ENCODE results near the gene ADIPOR2.

The ADIPOR2 gene, protein sequence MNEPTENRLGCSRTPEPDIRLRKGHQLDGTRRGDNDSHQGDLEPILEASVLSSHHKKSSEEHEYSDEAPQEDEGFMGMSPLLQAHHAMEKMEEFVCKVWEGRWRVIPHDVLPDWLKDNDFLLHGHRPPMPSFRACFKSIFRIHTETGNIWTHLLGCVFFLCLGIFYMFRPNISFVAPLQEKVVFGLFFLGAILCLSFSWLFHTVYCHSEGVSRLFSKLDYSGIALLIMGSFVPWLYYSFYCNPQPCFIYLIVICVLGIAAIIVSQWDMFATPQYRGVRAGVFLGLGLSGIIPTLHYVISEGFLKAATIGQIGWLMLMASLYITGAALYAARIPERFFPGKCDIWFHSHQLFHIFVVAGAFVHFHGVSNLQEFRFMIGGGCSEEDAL

DNA sequence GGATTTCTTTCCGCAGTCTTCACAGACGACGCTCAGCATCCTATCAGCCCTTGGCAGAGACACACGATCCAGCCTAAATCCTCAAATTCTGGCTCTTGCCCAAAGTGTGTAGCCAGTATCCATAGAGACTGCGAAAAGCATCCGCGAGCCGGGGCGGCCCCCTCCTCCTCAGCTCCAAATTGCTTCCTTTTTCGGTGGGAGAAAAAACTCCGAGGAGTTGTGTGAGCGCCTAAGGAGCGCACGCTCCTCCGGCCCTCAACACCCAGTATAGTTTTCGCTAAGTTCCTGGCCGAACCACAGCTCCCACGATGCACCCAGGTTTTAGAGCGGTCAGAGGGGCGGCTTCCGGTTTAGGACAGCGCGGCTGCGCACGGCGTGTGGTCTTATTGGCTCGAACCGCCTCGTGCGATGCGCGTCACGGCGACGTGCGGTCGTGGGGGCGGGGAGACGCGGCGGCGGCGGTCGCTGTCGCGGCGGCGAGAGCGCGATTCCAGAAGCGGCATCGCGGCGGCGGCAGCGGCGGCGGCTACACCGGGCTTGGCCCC is at the start of gene ADIPOR2:
Gene ADIPOR2 (plus strand): TSS at position 493 of the 545 bp plus-strand sequence. CDS start 63,274 bp downstream, outside the sequence.
- peak; percentile 99 for DNase-seq (ENCODE audit: low spot score)

DNA sequence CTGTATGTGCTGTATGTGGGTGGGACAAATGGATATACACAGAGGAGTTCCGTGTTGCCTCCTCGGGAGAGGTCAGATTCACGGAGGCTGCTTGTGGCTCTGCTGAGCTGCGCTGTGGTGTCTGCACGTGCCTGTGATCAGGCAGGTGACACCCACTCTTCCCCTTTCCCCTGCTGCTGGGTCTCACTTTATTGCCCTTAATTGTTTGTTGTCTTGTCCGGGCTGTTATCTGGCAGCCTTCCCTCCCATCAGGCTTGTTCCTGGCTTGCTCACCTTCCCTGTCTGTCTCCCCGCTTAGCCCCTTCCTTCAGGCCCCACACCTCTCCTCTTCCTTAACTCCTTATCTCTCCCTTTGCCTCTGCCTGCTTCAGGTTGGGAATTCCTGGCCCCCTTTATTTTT is 48.4 kb upstream of the ADIPOR2 start:
- DNase-seq (ENCODE audit: low spot score), result no peak

DNA sequence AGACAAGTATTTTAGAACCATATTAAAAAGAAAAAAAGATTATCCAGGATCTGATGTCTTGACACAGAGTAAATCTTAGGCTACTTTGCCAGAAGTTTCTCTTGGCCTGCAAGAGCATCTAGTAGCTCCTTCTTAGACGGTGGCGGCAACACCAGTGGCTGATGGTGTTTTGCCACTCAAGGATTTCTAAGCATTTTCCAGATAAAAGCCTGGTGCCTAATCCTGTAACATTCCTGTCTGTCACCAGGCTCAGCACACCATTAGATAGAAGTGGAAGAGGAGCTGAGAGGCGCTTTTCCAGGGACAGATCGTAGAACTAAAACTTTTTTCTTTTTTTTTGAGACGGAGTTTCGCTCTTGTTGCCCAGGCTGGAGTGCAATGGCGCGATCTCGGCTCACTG is 47.8 kb upstream of the ADIPOR2 start:
- no peak for DNase-seq (ENCODE audit: low spot score)

DNA sequence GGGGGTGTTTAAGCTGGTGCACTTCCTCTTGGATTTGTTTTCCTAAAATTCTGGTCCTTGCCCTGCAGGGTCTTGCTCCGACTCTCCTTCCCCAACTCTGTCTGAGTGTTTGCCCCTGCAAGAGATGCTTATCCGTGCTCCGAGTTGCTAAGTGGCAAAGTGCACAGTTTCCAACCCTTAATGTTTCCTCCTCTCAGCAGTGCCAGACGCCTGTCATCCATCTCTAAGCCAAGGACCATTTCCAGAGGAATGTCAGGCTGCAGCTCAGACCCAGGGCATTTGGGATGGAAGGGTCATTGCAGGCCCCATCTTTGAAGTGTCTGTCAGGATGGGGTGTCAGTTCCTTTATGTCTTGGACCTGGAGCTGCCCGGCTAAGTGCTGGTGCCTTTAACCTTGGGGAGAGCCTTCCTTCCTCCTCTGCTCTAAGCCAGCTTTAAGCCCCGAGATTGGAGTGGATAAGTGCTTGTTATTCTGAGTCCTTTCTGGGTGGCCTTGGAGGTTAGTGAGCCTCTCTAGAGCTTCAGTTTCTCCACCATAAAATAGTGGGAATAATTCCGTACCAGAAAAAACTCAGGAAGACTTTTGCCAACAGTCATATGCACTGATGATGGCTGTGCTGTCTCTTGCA is 46.9 kb upstream of the ADIPOR2 start:
- DNase-seq (ENCODE audit: low spot score), result no peak

DNA sequence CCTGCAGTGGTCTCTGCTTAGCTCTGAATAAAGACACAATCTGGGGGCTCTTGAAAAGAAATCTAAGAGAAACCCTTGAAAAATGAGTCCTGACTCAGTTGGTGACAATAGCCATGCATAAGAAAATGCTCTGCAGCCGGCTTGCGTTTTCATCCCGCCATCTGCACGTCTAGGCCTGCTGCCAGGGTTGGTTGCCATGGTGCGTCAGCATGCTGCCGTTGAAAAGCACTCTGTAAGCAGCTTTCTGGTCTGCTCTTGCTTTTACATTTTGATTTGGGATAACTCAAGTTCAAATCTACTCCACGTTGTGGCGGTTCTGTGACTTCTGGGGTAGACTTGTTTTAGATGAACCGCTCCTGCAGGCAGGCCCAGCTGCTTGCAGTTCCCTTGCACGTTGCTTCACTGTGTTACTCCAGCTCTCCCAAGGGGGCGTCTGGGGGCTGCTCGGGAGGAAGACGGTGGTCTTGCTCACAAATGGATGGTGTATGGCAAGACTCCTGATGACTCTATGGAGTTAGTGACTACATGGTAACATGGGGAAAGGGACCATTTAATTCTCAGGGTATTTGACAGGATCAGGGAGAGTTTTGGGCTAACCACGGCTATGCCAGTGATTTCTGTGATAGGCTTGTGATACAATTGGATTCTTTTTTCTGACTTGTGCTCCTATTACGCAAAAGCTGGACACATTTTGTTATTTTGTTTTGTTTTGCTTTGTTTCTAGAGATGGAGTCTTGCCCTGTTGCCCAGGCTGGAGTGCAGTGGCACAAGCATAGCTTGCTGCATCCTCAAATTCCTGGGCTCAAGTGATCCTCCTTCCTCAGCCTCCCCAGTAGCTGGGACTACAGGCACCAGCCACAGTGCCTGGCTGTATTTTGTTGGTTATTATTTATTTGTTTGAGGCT is 46.1 kb upstream of the ADIPOR2 start:
- no peak for DNase-seq (ENCODE audit: low spot score)

DNA sequence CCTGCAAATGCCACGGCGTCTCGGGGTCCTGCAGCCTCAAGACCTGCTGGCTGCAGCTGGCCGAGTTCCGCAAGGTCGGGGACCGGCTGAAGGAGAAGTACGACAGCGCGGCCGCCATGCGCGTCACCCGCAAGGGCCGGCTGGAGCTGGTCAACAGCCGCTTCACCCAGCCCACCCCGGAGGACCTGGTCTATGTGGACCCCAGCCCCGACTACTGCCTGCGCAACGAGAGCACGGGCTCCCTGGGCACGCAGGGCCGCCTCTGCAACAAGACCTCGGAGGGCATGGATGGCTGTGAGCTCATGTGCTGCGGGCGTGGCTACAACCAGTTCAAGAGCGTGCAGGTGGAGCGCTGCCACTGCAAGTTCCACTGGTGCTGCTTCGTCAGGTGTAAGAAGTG is 45.1 kb upstream of the ADIPOR2 start:
- DNase-seq (ENCODE audit: low spot score), result no peak

DNA sequence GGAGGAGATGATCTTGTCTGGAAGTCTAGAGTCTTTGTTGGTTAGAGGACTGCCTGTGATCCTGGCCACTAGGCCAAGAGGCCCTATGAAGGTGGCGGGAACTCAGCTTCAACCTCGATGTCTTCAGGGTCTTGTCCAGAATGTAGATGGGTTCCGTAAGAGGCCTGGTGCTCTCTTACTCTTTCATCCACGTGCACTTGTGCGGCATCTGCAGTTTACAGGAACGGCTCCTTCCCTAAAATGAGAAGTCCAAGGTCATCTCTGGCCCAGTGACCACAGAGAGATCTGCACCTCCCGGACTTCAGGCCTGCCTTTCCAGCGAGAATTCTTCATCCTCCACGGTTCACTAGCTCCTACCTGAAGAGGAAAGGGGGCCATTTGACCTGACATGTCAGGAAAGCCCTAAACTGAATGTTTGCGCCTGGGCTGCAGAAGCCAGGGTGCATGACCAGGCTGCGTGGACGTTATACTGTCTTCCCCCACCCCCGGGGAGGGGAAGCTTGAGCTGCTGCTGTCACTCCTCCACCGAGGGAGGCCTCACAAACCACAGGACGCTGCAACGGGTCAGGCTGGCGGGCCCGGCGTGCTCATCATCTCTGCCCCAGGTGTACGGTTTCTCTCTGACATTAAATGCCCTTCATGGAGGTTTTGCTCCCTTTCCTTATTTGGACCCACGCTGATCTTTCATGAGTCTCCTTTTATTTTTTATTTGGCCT is 44.1 kb upstream of the ADIPOR2 start:
- no peak for DNase-seq (ENCODE audit: low spot score)

DNA sequence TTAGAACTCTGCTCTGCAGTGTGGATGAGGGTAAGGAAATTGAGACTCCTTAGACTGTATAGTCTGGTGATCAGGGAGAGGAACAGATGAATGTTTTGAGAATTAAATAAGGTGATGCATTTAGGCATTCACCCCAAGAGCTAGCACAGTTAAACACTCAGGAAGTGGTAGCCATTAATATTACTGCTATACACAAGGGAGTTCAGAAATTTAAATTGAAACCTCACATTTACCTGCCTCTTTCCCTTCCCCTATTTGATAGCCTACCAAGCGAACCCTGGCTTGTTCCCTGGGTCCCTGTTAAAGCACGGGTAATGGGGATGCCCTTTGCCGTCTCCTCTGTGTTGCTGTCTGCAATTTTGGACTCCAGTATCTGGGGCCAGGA is 43.6 kb upstream of the ADIPOR2 start:
- DNase-seq (ENCODE audit: low spot score), result no peak

DNA sequence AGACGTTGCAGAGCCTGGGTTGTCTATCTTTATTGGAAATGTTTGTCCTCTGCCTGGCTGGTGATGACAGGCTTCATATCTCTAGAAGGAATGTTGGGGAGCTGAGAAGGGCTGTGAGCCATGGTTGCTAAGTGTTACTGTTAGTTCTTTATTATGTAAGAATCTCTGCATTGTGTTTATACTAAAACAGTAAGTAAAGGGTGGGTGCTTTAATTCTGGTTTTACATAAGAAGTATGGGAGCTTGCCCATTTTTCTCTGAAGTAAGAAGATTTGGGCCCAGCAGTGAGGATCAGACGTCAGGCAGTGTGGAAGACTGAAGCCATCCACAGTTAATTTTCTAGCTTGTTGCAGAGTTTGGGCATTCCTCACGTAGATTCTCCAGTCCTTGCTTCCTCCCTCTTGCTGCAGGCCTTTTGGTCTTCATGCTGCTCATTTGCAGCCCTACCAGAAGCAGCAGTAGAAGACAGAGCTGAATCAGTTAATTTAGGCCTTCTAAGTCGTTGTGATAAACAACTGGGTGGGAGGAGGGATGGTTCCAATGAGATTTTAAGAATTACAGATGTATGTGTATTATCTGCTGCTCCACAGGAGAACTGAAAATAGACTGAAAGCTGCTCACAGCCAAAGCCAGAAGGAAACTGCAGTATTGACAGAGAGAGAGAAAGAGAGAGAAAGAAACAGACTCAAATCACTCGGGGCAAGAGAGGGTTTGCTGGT is 40.5 kb upstream of the ADIPOR2 start:
- DNase-seq (ENCODE audit: low spot score), result no peak

DNA sequence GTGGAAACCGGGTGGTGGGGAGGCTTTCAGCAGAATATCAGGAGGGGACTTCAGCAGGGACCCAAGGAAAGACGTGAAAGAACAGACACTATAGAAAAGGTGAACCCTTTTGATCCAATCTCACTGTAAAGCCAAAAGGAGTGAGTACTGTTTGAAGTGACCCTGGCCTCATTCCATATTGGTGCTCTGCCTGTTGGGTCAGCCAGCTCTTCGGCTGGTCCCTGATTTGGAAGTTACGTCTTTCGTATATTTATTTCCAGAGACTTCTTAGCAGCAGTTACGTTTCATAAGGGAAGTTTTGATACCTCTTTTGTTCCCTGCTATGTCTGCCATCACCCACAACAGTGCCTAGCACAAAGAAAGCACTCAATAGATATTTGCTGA is 39.9 kb upstream of the ADIPOR2 start:
- DNase-seq (ENCODE audit: low spot score), result no peak

DNA sequence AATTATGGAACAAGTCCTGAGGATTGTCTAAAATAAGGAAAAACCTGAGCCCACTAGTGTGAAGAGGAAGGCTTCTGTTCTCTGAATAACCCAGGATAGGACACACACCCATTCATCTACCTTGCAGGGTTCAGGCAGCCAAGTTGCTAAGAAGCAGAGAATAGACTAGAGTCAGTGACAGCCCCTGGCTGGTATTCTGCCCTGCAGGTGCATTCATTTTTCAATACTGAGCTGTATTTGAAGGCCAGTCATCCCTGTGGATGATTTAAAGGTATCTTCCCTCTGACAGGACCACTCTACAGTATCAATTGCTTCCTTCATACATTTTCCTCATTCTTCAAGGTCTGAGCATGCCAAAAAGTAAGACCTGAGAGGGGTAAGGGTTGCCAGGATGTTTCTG is 38.9 kb upstream of the ADIPOR2 start:
- no peak for DNase-seq (ENCODE audit: low spot score)

DNA sequence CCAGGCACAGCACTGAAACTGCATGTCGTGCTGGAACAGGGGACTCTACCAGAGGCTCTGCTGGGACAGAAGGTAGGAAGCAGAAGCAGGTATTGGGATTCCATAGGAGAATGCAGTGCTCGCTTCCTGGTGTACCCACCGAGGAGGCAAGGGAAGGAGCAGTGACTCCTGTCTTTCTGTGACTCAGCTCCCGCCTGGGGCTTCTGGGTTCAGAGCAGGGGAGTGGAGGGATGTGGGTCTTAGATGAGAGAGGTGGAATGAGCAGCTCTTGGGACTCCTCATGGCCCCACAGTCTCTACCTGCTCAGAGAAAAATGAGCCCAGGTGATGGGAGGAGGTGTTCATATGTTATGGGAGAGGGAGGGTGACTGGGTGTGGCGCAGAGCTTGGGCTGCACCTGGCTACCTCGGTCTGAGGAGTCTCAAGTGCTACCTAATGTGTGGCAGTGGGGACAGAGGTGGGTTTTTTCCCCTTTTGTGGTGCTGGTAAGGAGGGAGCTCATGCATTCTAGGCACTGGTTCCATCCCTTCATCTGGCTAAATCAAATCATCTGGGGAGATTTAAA is 35.6 kb upstream of the ADIPOR2 start:
- no peak for DNase-seq (ENCODE audit: low spot score)

DNA sequence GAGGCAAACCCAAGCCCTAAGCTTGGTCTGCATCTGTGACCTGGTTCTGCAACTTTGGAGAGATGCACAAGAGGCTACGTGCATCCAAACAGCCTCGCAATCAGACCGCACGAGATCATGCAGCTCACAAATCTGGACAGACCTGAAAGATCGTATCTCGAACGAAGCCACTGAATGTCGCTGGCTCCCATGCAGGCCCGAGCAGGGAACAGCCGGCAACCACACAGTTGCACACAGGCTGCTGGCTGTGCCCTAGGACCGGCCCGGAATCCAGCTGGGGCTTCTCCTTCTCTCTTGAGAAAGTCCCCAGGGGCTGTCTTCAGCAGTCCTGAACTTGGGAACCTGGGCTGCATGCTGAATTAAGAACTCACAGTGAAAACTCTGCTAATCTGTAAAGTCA is 34.0 kb upstream of the ADIPOR2 start:
- no peak for DNase-seq (ENCODE audit: low spot score)

DNA sequence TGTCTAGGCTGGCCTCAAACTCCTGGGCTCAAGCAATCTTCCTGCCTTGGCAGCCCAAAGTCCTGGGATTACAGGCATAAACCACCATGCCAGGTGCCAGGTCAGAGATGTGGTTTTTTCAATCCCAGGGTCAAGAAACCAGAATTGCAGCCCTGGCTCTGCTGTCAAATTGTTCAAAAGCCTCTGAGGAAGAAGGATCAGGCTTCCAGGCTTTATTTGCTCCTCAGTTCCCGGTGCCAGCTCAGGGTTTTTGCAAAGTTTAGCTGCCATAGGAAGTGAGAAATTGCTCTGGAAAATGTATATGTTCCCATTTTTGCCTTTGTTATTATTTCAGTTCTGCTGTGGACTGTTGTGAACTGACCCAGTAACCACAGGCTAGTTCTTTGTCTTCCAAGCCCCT is 33.2 kb upstream of the ADIPOR2 start:
- no peak for DNase-seq (ENCODE audit: low spot score)

DNA sequence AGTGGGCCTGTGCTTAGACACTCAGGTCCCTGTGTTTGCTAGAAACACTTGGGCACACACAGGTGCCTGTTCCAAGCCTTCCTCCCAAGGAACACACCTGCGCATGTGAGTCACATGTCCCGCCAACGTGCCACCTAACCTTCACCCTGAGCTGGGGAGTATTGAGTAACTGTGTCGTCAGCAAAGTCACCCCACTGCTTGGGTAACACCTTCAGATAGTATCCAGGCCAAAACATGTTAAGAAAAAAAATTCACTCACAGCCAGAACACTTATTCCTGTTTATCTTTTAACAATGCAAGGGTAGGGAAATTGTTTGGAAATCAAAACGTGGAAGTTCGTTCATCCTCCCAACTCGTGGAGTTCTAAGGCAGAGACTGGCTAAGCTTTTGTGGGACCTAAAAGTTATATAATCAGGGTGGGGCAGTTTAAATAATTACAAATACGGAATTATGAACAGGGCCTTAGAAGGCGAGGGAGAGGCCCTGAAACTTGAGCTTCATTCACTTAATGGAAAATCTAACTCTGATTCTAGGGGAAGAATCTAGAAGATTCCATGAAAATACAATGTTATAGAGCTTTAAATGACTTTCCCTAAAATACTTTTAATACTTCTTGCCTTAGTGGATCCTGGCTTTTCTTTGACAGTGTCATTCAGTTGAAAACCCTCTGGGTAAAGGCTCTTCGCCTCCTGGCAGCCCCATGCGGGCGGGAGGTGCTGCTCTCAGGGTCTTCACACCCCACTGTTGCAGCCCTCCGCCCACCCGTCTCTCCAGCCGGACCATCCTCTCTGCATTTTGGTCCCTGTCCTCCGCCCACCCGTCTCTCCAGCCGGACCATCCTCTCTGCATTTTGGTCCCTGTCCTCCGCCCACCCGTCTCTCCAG is 30.3 kb upstream of the ADIPOR2 start:
- peak; percentile 28 for DNase-seq (ENCODE audit: low spot score)

DNA sequence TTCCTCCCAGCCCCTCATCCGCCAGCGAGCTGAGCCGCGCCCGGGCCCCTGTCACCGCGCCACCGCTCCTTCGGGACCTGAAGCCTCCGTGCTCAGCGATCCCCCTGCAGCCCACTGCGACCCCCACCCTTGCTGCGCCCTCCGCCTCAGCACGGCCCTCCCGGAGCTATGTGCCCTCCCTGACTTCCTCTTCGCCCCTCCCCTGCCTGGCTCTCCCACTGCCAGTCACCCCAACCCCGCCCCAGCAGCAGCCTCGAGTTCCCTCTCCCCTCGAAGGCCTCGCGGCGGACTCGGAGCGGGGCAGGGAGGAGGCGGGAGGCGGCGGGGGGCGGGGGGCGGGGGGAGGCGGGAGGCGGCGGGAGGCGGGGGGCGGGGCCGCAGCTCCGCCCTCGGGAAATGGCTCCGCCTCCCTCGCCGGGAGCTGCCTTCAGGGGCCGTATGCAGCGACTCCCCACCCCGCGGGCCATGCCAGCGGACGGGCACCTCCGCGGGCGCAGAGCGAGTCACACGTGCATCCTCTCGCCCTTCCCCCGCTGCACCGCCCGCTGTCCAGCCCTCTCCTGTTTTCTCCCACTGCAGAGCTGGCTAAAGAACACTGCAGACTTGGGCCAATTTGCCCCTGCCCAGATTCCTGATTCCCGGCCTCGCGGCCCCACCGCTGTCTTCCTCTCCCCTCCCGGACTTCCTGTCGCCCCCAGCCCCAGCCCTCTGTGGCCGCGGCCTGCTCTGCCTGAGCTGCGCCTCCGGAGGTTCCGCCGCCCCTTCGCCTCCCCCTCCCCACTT is 29.1 kb upstream of the ADIPOR2 start:
- peak; percentile 90 for DNase-seq (ENCODE audit: low spot score)

DNA sequence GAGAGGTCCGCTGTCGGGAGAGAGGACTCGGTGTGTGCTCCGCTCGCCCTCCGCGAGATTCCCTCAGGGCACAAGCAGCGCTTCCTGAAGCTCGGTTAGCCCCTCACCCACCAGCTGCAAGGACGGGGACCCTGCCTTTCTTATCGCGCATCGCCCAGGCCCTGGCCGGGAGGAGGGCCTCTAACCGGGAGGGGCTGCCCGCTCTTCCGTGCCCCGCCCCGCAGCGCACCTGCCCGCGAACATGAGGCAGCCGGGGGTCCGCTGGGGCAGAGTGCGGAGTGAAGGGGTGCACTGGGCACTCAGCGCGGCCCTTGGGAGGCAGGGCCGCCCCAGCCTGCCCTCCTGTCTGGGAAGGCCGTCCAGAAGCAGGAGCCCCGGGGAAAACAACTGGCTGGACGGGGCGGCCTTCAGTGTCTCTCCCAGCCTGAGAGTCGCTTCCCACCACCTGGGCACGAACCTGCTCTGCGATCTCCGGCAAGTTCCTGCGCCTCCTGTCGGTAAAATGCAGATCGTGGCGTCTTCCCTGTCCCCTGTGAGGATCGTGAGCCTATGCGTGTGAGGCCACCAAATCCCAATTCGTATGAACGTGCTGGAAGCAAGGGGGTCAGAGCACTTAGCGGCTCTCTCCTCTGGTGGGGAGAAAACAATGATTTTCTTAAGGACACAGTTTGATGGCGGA is 28.0 kb upstream of the ADIPOR2 start:
- peak; percentile 65 for DNase-seq (ENCODE audit: low spot score)

DNA sequence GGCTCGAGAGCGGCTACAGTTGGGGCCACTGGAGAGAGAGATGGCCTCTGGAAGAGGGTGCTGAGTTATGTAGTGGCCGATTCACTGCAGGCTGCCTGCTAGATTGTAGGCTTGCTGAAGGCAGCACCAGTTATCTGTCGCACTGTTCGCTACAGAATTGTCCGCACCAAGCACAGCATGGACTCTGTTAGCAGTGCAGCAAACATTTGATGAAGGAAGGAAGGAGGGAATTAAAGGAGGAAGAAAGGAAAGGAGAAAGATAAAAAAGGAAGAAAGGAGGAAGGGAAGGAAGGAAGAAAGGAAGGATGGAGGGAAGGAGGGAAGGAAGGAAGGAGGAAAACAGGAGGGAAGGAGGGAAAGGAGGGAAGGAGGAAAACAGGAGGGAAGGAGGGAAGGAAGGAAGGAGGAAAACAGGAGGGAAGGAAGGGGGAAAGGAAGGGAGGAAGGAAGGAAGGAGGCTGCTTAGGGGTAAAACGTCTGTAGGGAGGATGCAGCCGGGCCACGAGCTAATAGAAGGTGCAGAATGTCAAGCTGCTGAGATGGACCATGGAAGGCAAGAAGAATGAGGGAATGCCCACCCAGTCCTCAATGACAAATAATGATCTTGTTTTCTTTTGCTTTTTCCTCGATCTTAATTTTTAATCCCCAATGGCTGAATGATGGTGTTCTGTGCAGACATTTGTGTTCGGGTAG is 27.3 kb upstream of the ADIPOR2 start:
- no peak for DNase-seq (ENCODE audit: low spot score)

Data from NAMALWA (cell line).